Spinal cord (tissue), 10 donors: ENCODE data around the gene KDM2B. TPM values are rescaled to one million over a fixed set of nuclear protein-coding genes. Genes with fewer than 3 reads are reported as not detected.
"Not testable (repeated sequence)": the region's sequence is repeated elsewhere in the genome, so short reads cannot be mapped to it uniquely, and the experiment has no call there.

ENCODE experiments used
- DNase-seq, 6 donors: peaks; one replicate each; pipeline versions ENCODE4 v3.0.0 to v3.0.0-alpha.2; 2013 to 2015; ENCODE audit warnings: low spot score in 6 of 6, low read depth in 4 of 6
- H3K27ac ChIP-seq: one replicate; pipeline ENCODE4 v1.5.1; 2013; ENCODE audit warnings: low read depth, low read length, control low read depth
- H3K27me3 ChIP-seq: one replicate; pipeline ENCODE4 v1.6.1; 2013; ENCODE audit warnings: low read length; ENCODE audit not compliant: control insufficient read depth, insufficient read depth
- H3K36me3 ChIP-seq: one replicate; pipeline ENCODE4 v1.6.1; 2013; ENCODE audit warnings: low read length; ENCODE audit not compliant: control insufficient read depth, insufficient read depth
- H3K4me1 ChIP-seq: one replicate; pipeline ENCODE4 v1.6.1; 2013; ENCODE audit warnings: low read length; ENCODE audit not compliant: control insufficient read depth, insufficient read depth
- H3K4me3 ChIP-seq: one replicate; pipeline ENCODE4 v1.5.1; 2013; ENCODE audit warnings: low read depth, low read length, control low read depth
- H3K9me3 ChIP-seq: one replicate; pipeline ENCODE4 v1.6.1; 2013; ENCODE audit warnings: low read length; ENCODE audit not compliant: control insufficient read depth, insufficient read depth
- WGBS: methylation state at CpG from one replicate; pipeline ENCODE4 v1.1.5; 2013; ENCODE audit warnings: missing lambda C conversion rate; ENCODE audit not compliant: insufficient coverage; 5-methylcytosine and 5-hydroxymethylcytosine counted together
- polyA plus RNA-seq, 2 donors: library from polyadenylated mRNA; unstranded; fragments of 120-200 nt; gene quantifications; one replicate each; pipeline ENCODE4 v1.2.1, GENCODE V29; 2013; ENCODE audit not compliant: insufficient read length in 2 of 2
- small RNA-seq: library from RNA; depleted of rRNA; stranded (forward); fragments of <200 nt; gene quantifications from one replicate; pipeline ENCODE3, GENCODE V24; 2014; ENCODE audit warnings: low replicate concordance
- total RNA-seq, 2 donors: library from RNA; depleted of rRNA in 1 of 2; stranded (reverse); fragments of 120-200 nt in 1 of 2; fragments of >200 nt in 1 of 2; gene quantifications; one replicate each; pipeline versions ENCODE4 v1.2.3 to v1.2.4, GENCODE V29; 2013 to 2014
- donor health status: healthy.

The KDM2B gene
- total and polyA plus RNA-seq, 4 donors = 26.8 to 58.3 (median 43.8) TPM

- H3K4me1 ChIP-seq, H3K27me3 ChIP-seq, H3K9me3 ChIP-seq, H3K36me3 ChIP-seq, H3K27ac ChIP-seq, H3K4me3 ChIP-seq, DNase-seq: not testable (repeated sequence)
- WGBS = 92% methylated on average over 4 of the region's 6 CpGs
Measured at GRCh38 chr12:121384891-121385290, 195.9 kb downstream of the KDM2B start.

DNA sequence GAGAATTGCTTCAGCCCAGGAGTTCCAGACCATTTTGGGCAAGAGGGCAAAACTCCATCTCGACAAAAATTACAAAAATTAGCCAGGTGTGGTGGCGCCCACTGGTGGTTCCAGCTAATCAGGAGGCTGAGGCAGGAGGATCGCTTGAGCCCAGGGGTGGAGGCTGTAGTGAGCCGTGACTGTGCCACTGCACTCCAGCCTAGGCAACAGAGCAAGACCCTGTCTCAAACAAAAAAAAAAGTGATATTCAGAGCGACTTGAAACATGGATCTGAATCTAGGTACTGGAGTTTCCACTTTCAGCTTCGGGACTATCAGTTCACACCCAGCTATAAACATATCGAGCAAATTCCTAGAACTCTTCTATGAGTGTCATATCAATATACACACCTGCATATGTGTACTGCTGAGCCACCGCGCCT lies 197.2 kb downstream of the KDM2B start:
- no peaks in the 10 kb centered on the region for H3K27me3 ChIP-seq
- H3K4me3 ChIP-seq = no peak overlapping the region
- H3K27ac ChIP-seq = no peak overlapping the region
- no peaks in the 10 kb centered on the region for H3K36me3 ChIP-seq
- H3K4me1 ChIP-seq = no peaks in the 10 kb centered on the region
- WGBS = 100% methylated on average over 5 of the region's 9 CpGs
- DNase-seq = no peak
- no peaks in the 10 kb centered on the region for H3K9me3 ChIP-seq

DNA sequence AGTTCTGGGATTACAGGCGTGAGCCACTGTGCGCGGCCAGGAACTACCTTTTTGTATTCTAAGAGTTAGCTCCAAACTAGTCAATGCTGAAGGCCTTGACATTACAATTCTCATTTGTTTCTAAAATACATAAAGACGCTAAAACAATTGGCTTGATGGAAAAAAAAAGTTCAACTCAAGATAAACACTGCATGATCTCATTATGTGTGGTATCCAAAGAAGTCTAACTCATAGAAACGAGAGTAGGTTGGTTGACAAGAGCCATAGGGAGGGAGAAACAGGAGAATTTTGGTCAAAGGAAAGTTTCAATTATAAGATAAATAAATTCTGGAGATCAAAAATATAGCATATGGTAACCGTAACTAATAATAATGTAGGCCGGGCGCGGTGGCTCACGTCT lies 200.9 kb downstream of the KDM2B start:
- DNase-seq = no peak
- 94% methylated on average over 7 of the region's 10 CpGs for WGBS
- Histone ChIP-seq H3K27ac (no peak overlapping the region), H3K9me3 (no peaks in the 10 kb centered on the region), H3K4me1 (no peaks in the 10 kb centered on the region), H3K36me3 (no peaks in the 10 kb centered on the region), H3K4me3 (no peak overlapping the region), H3K27me3 (no peaks in the 10 kb centered on the region)

Small RNA genes within 50 kb of the gene (small RNA-seq; reads per million reads assigned to genes)
- gene RNU6-1004P = not detected

Other genes with a start within 250 kb of the KDM2B start
- 100 to 1,000 TPM; 151 to 186 TPM for gene ANAPC5, start 228.6 kb downstream of the KDM2B start, total RNA-seq
- gene ANAPC5, start 228.6 kb downstream of the KDM2B start, polyA plus RNA-seq = 100 to 1,000 TPM; 131 to 162 TPM
- gene RNF34, start 180.9 kb downstream of the KDM2B start, total RNA-seq = 10 to 100 TPM; 52.6 to 71.7 TPM
- 10 to 100 TPM; 41.4 to 49.8 TPM for gene RNF34, start 180.9 kb downstream of the KDM2B start, polyA plus RNA-seq
- gene ORAI1, start 45.5 kb upstream of the KDM2B start, total RNA-seq = 1 to 10 TPM; 3.0 to 8.3 TPM
- gene ORAI1, start 45.5 kb upstream of the KDM2B start, polyA plus RNA-seq = 10 to 100 TPM; 12.6 to 14.3 TPM
- gene MORN3, start 88.6 kb upstream of the KDM2B start, total RNA-seq = 1 to 10 TPM in 1 of 2 donors, under 1 TPM in 1; 0.79 to 4.5 TPM
- 1 to 10 TPM; 5.9 to 6.1 TPM for gene MORN3, start 88.6 kb upstream of the KDM2B start, polyA plus RNA-seq
- gene TMEM120B, start 131.7 kb upstream of the KDM2B start, total RNA-seq = 1 to 10 TPM; 6.1 to 7.8 TPM
- gene TMEM120B, start 131.7 kb upstream of the KDM2B start, polyA plus RNA-seq = 10 to 100 TPM; 11.6 to 22.2 TPM
- 10 to 100 TPM in 1 of 2 donors, 1 to 10 TPM in 1; 7.6 to 10.7 TPM for gene RHOF, start 212.7 kb upstream of the KDM2B start, total RNA-seq
- gene RHOF, start 212.7 kb upstream of the KDM2B start, polyA plus RNA-seq = 10 to 100 TPM; 15.6 to 17.6 TPM
- gene SETD1B, start 223.0 kb upstream of the KDM2B start, total RNA-seq = 1 to 10 TPM; 4.1 to 5.8 TPM
- 10 to 100 TPM; 17.6 to 19.0 TPM for gene SETD1B, start 223.0 kb upstream of the KDM2B start, polyA plus RNA-seq